SK-N-SH (cell line): ENCODE results near the gene RIN2. TPM values are rescaled to one million over a fixed set of nuclear protein-coding genes. Genes with fewer than 3 reads are reported as not detected.

Experiments used
- CTCF ChIA-PET: fragments of 300-600, 350-600 bp; formaldehyde crosslinking; extraction: SDS; loops from one replicate; lab custom pipeline; 2021; lab: Yijun Ruan, JAX
- POLR2A ChIA-PET: fragments of 350-600 bp; sonication (Branson Sonifier 250); formaldehyde crosslinking; extraction: SDS; loops from one replicate; lab custom pipeline; 2020; ENCODE audit warnings: antibody characterized with exemption, inconsistent platforms; lab: Yijun Ruan, JAX
- DNase-seq: peaks from one replicate; pipeline ENCODE4 v3.0.0; 2012
- H2AFZ ChIP-seq: fragments of 200-600 bp; sonication (generic); 2 replicates; pipeline ENCODE4 v1.8.1; 2016; ENCODE audit warnings: antibody characterized with exemption, mild to moderate bottlenecking, low read depth
- H3F3A ChIP-seq: fragments of 200-600 bp; sonication (generic); replicated peaks from 2 replicates; pipeline ENCODE3; 2016; ENCODE audit warnings: antibody characterized with exemption, mild to moderate bottlenecking; ENCODE audit not compliant: insufficient read depth
- H3K27ac ChIP-seq, 2 experiments: fragments of 200-500 bp in 1 of 2; fragments of 200-600 bp in 1 of 2; sonication (Bioruptor generic) in 1 of 2; sonication (generic), shearing (Covaris generic) in 1 of 2; 2 replicates each; pipeline versions ENCODE4 v1.5.1 to v1.6.1; 2014 to 2016; ENCODE audit warnings: low read depth in 2 of 2, inconsistent platforms in 1 of 2, low read length in 1 of 2, mild to moderate bottlenecking in 1 of 2, mixed read lengths in 1 of 2
- H3K27me3 ChIP-seq: fragments of 200-600 bp; sonication (generic), shearing (Covaris generic); 2 replicates; pipeline ENCODE4 v1.6.1; 2016; ENCODE audit warnings: mixed run types; ENCODE audit not compliant: insufficient read depth
- H3K36me3 ChIP-seq, 2 experiments: fragments of 200-500 bp in 1 of 2; fragments of 200-600 bp in 1 of 2; sonication (Bioruptor generic) in 1 of 2; sonication (generic) in 1 of 2; replicated peaks in 1 of 2; 2 replicates each; pipeline versions ENCODE3 to v1.5.1; 2014 to 2016; ENCODE audit warnings: low read length in 1 of 2, mild to moderate bottlenecking in 1 of 2; ENCODE audit not compliant: insufficient read depth in 2 of 2, control insufficient read depth in 1 of 2
- H3K4me1 ChIP-seq, 2 experiments: fragments of 200-500 bp in 1 of 2; fragments of 200-600 bp in 1 of 2; sonication (Bioruptor generic) in 1 of 2; sonication (generic), shearing (Covaris generic) in 1 of 2; 2 replicates each; pipeline versions ENCODE4 v1.5.1 to v1.6.1; 2014 to 2016; ENCODE audit warnings: low read depth in 1 of 2, low read length in 1 of 2, mixed run types in 1 of 2; ENCODE audit not compliant: insufficient read depth in 2 of 2, control insufficient read depth in 1 of 2
- H3K4me2 ChIP-seq: fragments of 200-600 bp; sonication (generic), shearing (Covaris generic); 2 replicates; pipeline ENCODE4 v1.6.1; 2017; ENCODE audit warnings: mixed run types
- H3K4me3 ChIP-seq, 2 experiments: fragments of 200-500 bp in 1 of 2; fragments of 200-600 bp in 1 of 2; sonication (Bioruptor generic) in 1 of 2; sonication (generic), shearing (Covaris generic) in 1 of 2; 2 replicates each; pipeline versions ENCODE4 v1.5.1 to v1.8.1; 2014 to 2016; ENCODE audit warnings: low read depth in 2 of 2, inconsistent platforms in 1 of 2, low read length in 1 of 2, mild to moderate bottlenecking in 1 of 2, mixed read lengths in 1 of 2, moderate library complexity in 1 of 2
- H3K79me2 ChIP-seq: fragments of 200-600 bp; sonication (generic); 2 replicates; pipeline ENCODE4 v1.8.1; 2017; ENCODE audit warnings: mild to moderate bottlenecking; ENCODE audit not compliant: insufficient read depth
- H3K9ac ChIP-seq: fragments of 200-600 bp; sonication (generic); 2 replicates; pipeline ENCODE4 v1.6.1; 2017; ENCODE audit warnings: mixed run types
- H3K9me2 ChIP-seq: fragments of 200-600 bp; sonication (generic); 2 replicates; pipeline ENCODE4 v1.6.1; 2017; ENCODE audit warnings: mixed run types
- H3K9me3 ChIP-seq: fragments of 200-600 bp; sonication (generic); 2 replicates; pipeline ENCODE4 v1.6.1; 2017; ENCODE audit warnings: mixed run types, mild to moderate bottlenecking, moderate library complexity
- H4K20me1 ChIP-seq: fragments of 200-600 bp; sonication (generic); 2 replicates; pipeline ENCODE4 v1.6.1; 2017; ENCODE audit warnings: mild to moderate bottlenecking, mixed run types; ENCODE audit not compliant: insufficient read depth
- CHD2 ChIP-seq: fragments of 150-350 bp; IDR thresholded peaks from 2 replicates; pipeline ENCODE4 v1.6.1; 2018; ENCODE audit warnings: low read length; ENCODE audit not compliant: partially characterized antibody
- FOXJ3 ChIP-seq: sonication (generic); formaldehyde crosslinking; IDR thresholded peaks from 2 replicates; pipeline ENCODE4 v1.5.1; 2020; ENCODE audit warnings: mild to moderate bottlenecking, missing genetic modification reagents
- GATA2 ChIP-seq: sonication (generic); formaldehyde crosslinking; IDR thresholded peaks from 2 replicates; pipeline ENCODE4 v1.5.0; 2020; ENCODE audit warnings: mild to moderate bottlenecking, missing genetic modification reagents
- IRF3 ChIP-seq: fragments of 150-350 bp; IDR thresholded peaks from 2 replicates; pipeline ENCODE4 v1.6.1; 2016; ENCODE audit warnings: mild to moderate bottlenecking, low read depth, low read length
- MXI1 ChIP-seq: IDR thresholded peaks from 2 replicates; pipeline ENCODE4 v1.6.1; 2012; ENCODE audit warnings: mild to moderate bottlenecking, low read depth, low read length, improper control_type of control experiment
- POLR2AphosphoS5 ChIP-seq: IDR thresholded peaks from 2 replicates; pipeline ENCODE4 v1.6.1; 2012; ENCODE audit warnings: low read depth, low read length
- RAD21 ChIP-seq: IDR thresholded peaks from 2 replicates; pipeline ENCODE4 v1.6.1; 2012; ENCODE audit warnings: mild to moderate bottlenecking, low read length
- REST ChIP-seq: IDR thresholded peaks from 2 replicates; pipeline ENCODE4 v1.6.1; 2012; ENCODE audit warnings: mild to moderate bottlenecking, low read depth, low read length, moderate library complexity
- RFX5 ChIP-seq: IDR thresholded peaks from 2 replicates; pipeline ENCODE4 v1.6.1; 2012; ENCODE audit warnings: mild to moderate bottlenecking, improper control_type of control experiment, low read length
- SMC3 ChIP-seq: IDR thresholded peaks from 2 replicates; pipeline ENCODE4 v1.6.1; 2012; ENCODE audit warnings: low read depth, low read length, improper control_type of control experiment
- TCF12 ChIP-seq: IDR thresholded peaks from 2 replicates; pipeline ENCODE4 v1.4.0; 2012
- USF2 ChIP-seq: fragments of 150-350 bp; IDR thresholded peaks from 2 replicates; pipeline ENCODE4 v1.6.1; 2017; ENCODE audit warnings: antibody characterized with exemption, low read length, low read depth, borderline replicate concordance
- WGBS: methylation state at CpG from one replicate; pipeline ENCODE4 v1.1.6; 2017; ENCODE audit warnings: low lambda C conversion rate; 5-methylcytosine and 5-hydroxymethylcytosine counted together
- polyA plus RNA-seq, 3 experiments: library from polyadenylated mRNA; depleted of rRNA; stranded (reverse); fragments of >200 nt; gene quantifications; 2 replicates each; pipeline ENCODE4 v1.2.3, GENCODE V29; 2012

Gene RIN2
- polyA plus RNA-seq, 1 of the 3 experiments (the other 2 are of a cell fraction): 6.8 TPM

GRCh38 chr20:19710336-19711120 is 47.5 kb upstream of the RIN2 start (continued):
- TF ChIP-seq RAD21 (no peak), IRF3 (no peak), GATA2 (CRISPR knock-in tag) (no peak), MXI1 (no peak), RFX5 (no peak), FOXJ3 (CRISPR knock-in tag) (no peak), CHD2 (no peak)

GRCh38 chr20:19711126-19711525 is 46.9 kb upstream of the RIN2 start:
- Histone ChIP-seq H3K4me1 (no peaks in the 10 kb centered on the region), H3K27ac (no peak overlapping the region), H3K9me2 (no peaks in the 10 kb centered on the region), H3K79me2 (no peaks in the 10 kb centered on the region), H3F3A (no peaks in the 10 kb centered on the region), H4K20me1 (no peaks in the 10 kb centered on the region), H3K4me3 (no peak overlapping the region), H2AFZ (no peak overlapping the region), H3K36me3 (no peaks in the 10 kb centered on the region), H3K9ac (no peak overlapping the region), H3K9me3 (no peaks in the 10 kb centered on the region), H3K4me2 (no peak overlapping the region), H3K27me3 (peaks cover 31% of the 10 kb centered on the region)
- POLR2A ChIA-PET: no interaction called here
- no peak for DNase-seq
- CTCF ChIA-PET: no interaction called here
- WGBS: 68% methylated on average over 11 of the region's 11 CpGs
- TF ChIP-seq USF2 (no peak), REST (no peak), TCF12 (no peak), POLR2AphosphoS5 (no peak), SMC3 (no peak), MXI1 (no peak), FOXJ3 (CRISPR knock-in tag) (no peak), CHD2 (no peak)
